Natural killer cell treated with Interleukin-12 subunit alpha and Interleukin-12 subunit beta and Interleukin-15 and Interleukin-18, amount 100 ng/mL, for 72 hours (primary cell): ENCODE data around the gene DCAF15. TPM values are rescaled to one million over a fixed set of nuclear protein-coding genes. Genes with fewer than 3 reads are reported as not detected.

Experiments used
- ATAC-seq, 2 donors: fragments of 150-1000 bp; cut with Tn5 transposase in 1 of 2; sonication (Bioruptor Pico), chemical (Tn5 transposase) in 1 of 2; 2 replicates each; pipeline ENCODE4 v1.10.0; 2021
- DNase-seq: peaks from one replicate; pipeline ENCODE4 v3.0.0; 2022; ENCODE audit warnings: low spot score
- H3K27ac Mint-ChIP-seq, 2 donors: 1 replicate in 1 of 2; 2 replicates in 1 of 2; pipeline ENCODE4 v1.8.0; 2022; ENCODE audit warnings: mixed read lengths in 2 of 2, mild to moderate bottlenecking in 1 of 2, moderate library complexity in 1 of 2
- H3K27me3 Mint-ChIP-seq, 2 donors: 1 replicate in 1 of 2; 2 replicates in 1 of 2; pipeline ENCODE4 v1.8.0; 2022; ENCODE audit warnings: mixed read lengths in 2 of 2
- H3K36me3 Mint-ChIP-seq: one replicate; pipeline ENCODE4 v1.8.0; 2022; ENCODE audit warnings: mixed read lengths
- H3K4me1 Mint-ChIP-seq, 2 donors: 1 replicate in 1 of 2; 2 replicates in 1 of 2; pipeline ENCODE4 v1.8.0; 2022; ENCODE audit warnings: low read depth in 2 of 2, mixed read lengths in 2 of 2, mild to moderate bottlenecking in 1 of 2
- H3K4me3 Mint-ChIP-seq: one replicate; pipeline ENCODE4 v1.8.0; 2022; ENCODE audit warnings: mixed read lengths
- H3K9me3 Mint-ChIP-seq: 2 replicates; pipeline ENCODE4 v1.8.0; 2022; ENCODE audit warnings: mixed read lengths
- total RNA-seq, 2 donors: library from RNA; stranded (reverse); gene quantifications; one replicate each; pipeline ENCODE4 v1.2.3, GENCODE V29; 2022

Gene DCAF15
- total RNA-seq, 2 donors from 2014 or later: 62.0 to 107 TPM

- DNase-seq (no peak), ATAC-seq (no peak)
- peaks cover 7 to 12% of the 10 kb centered on the region in 2 donors for H3K27me3 Mint-ChIP-seq
- no peaks in the 10 kb centered on the region for H3K9me3 Mint-ChIP-seq
- no peaks in the 10 kb centered on the region for H3K36me3 Mint-ChIP-seq
- no peak overlapping the region for H3K4me3 Mint-ChIP-seq
- no peak overlapping the region for H3K27ac Mint-ChIP-seq
- peaks cover 0 to 15% of the 10 kb centered on the region in 2 donors for H3K4me1 Mint-ChIP-seq
Observed at GRCh38 chr19:13937479-13938300, 14.6 kb upstream of the DCAF15 start.

GRCh38 chr19:13938301-13939064 is 13.8 kb upstream of the DCAF15 start, which contains the start of gene PODNL1:
Gene PODNL1 (minus strand): TSS chr19:13938417. CDS start chr19:13938181, 236 bp downstream.
- Mint-ChIP-seq H3K4me3 (no peak within 1 kb of the TSS), H3K36me3 (no peaks in the 10 kb centered on the region), H3K9me3 (no peaks in the 10 kb centered on the region), H3K4me1 (peaks cover 0 to 15% of the 10 kb centered on the region in 2 donors), H3K27me3 (peaks cover 7 to 9% of the 10 kb centered on the region in 2 donors), H3K27ac (no peak within 1 kb of the TSS)
- ATAC-seq: peak; percentile 41 to 45
- DNase-seq: no peak

GRCh38 chr19:13942023-13942684 is 10.2 kb upstream of the DCAF15 start:
- Mint-ChIP-seq H3K9me3 (no peaks in the 10 kb centered on the region), H3K36me3 (no peaks in the 10 kb centered on the region), H3K4me3 (no peak overlapping the region), H3K4me1 (peaks cover 0 to 4% of the 10 kb centered on the region in 2 donors), H3K27ac (no peak overlapping the region), H3K27me3 (peaks cover 4 to 6% of the 10 kb centered on the region in 2 donors)
- ATAC-seq (peak in 1 of 2 donors; percentile 40), DNase-seq (no peak)

- Mint-ChIP-seq H3K4me3 (no peak overlapping the region), H3K36me3 (no peaks in the 10 kb centered on the region), H3K27me3 (no peaks in the 10 kb centered on the region), H3K9me3 (no peaks in the 10 kb centered on the region), H3K27ac (no peak overlapping the region), H3K4me1 (no peaks in the 10 kb centered on the region)
- ATAC-seq: no peak
- no peak for DNase-seq
Observed at GRCh38 chr19:13946414-13946813, 5.9 kb upstream of the DCAF15 start.

- H3K27me3 Mint-ChIP-seq: no peaks in the 10 kb centered on the region
- peak overlapping the region in 1 of 2 donors; percentile 82 for H3K27ac Mint-ChIP-seq
- DNase-seq (no peak), ATAC-seq (no peak)
- peaks cover 6 to 13% of the 10 kb centered on the region in 2 donors for H3K4me1 Mint-ChIP-seq
- no peaks in the 10 kb centered on the region for H3K36me3 Mint-ChIP-seq
- no peaks in the 10 kb centered on the region for H3K9me3 Mint-ChIP-seq
- no peak overlapping the region for H3K4me3 Mint-ChIP-seq
Observed at GRCh38 chr19:13951043-13951442, 1.3 kb upstream of the DCAF15 start.

- peak overlapping the region; percentile 82 to 87 for H3K27ac Mint-ChIP-seq
Observed at GRCh38 chr19:13951799-13952153, 533 bp upstream of the DCAF15 start.

GRCh38 chr19:13952931-13953531 is 722 bp downstream of the DCAF15 start:
- no peak for ATAC-seq
- Mint-ChIP-seq H3K27me3 (no peaks in the 10 kb centered on the region), H3K9me3 (no peaks in the 10 kb centered on the region), H3K36me3 (no peaks in the 10 kb centered on the region), H3K27ac (peak overlapping the region; percentile 82 to 87), H3K4me3 (peak overlapping the region; percentile 96), H3K4me1 (peaks cover 6 to 13% of the 10 kb centered on the region in 2 donors)
- no peak for DNase-seq

More at GRCh38 chr19:13951799-13952153, 533 bp upstream of the DCAF15 start:
- Mint-ChIP-seq H3K36me3 (no peaks in the 10 kb centered on the region), H3K4me1 (peaks cover 6 to 13% of the 10 kb centered on the region in 2 donors), H3K9me3 (no peaks in the 10 kb centered on the region), H3K27me3 (no peaks in the 10 kb centered on the region), H3K4me3 (peak overlapping the region; percentile 96)
- DNase-seq (no peak), ATAC-seq (peak in 1 of 2 donors; percentile 0)

GRCh38 chr19:13954185-13954584 is 1.9 kb downstream of the DCAF15 start:
- Mint-ChIP-seq H3K9me3 (no peaks in the 10 kb centered on the region), H3K27ac (peak overlapping the region in 1 of 2 donors; percentile 82), H3K4me3 (peak overlapping the region; percentile 96), H3K36me3 (no peaks in the 10 kb centered on the region), H3K27me3 (no peaks in the 10 kb centered on the region), H3K4me1 (peaks cover 6 to 15% of the 10 kb centered on the region in 2 donors)
- no peak for DNase-seq
- ATAC-seq: no peak

GRCh38 chr19:13955662-13956364 is 3.5 kb downstream of the DCAF15 start:
- no peak for ATAC-seq
- H3K36me3 Mint-ChIP-seq: no peaks in the 10 kb centered on the region

GRCh38 chr19:13956365-13956744 is 4.0 kb downstream of the DCAF15 start:
- peaks cover 6 to 15% of the 10 kb centered on the region in 2 donors for H3K4me1 Mint-ChIP-seq
- no peaks in the 10 kb centered on the region for H3K9me3 Mint-ChIP-seq
- no peak for DNase-seq
- H3K36me3 Mint-ChIP-seq: no peaks in the 10 kb centered on the region
- ATAC-seq: no peak
- H3K4me3 Mint-ChIP-seq: no peak overlapping the region
- no peak overlapping the region for H3K27ac Mint-ChIP-seq
- no peaks in the 10 kb centered on the region for H3K27me3 Mint-ChIP-seq

More at GRCh38 chr19:13955662-13956364, 3.5 kb downstream of the DCAF15 start:
- H3K27me3 Mint-ChIP-seq: no peaks in the 10 kb centered on the region
- peaks cover 6 to 15% of the 10 kb centered on the region in 2 donors for H3K4me1 Mint-ChIP-seq
- no peak for DNase-seq
- H3K27ac Mint-ChIP-seq: no peak overlapping the region
- no peaks in the 10 kb centered on the region for H3K9me3 Mint-ChIP-seq
- no peak overlapping the region for H3K4me3 Mint-ChIP-seq

- Mint-ChIP-seq H3K4me1 (peaks cover 1 to 11% of the 10 kb centered on the region in 2 donors), H3K9me3 (no peaks in the 10 kb centered on the region), H3K36me3 (no peaks in the 10 kb centered on the region), H3K27ac (no peak overlapping the region), H3K27me3 (no peaks in the 10 kb centered on the region), H3K4me3 (no peak overlapping the region)
- ATAC-seq: no peak
- DNase-seq: no peak
Observed at GRCh38 chr19:13957051-13957450, 4.7 kb downstream of the DCAF15 start.

- ATAC-seq (no peak), DNase-seq (no peak)
- Mint-ChIP-seq H3K4me3 (no peak overlapping the region), H3K27ac (no peak overlapping the region), H3K9me3 (no peaks in the 10 kb centered on the region), H3K4me1 (peaks cover 0 to 11% of the 10 kb centered on the region in 2 donors), H3K36me3 (no peaks in the 10 kb centered on the region), H3K27me3 (no peaks in the 10 kb centered on the region)
Observed at GRCh38 chr19:13958043-13958442, 5.7 kb downstream of the DCAF15 start.
